HEK293T (cell line): ENCODE results near the gene L3MBTL4.

Source experiments
- CTCF ChIA-PET: fragments of 350-600 bp; formaldehyde crosslinking; extraction: SDS; loops from one replicate; lab custom pipeline; 2021; ENCODE audit warnings: antibody characterized with exemption, inconsistent platforms; lab: Yijun Ruan, JAX
- POLR2A ChIA-PET: fragments of 350-600 bp; formaldehyde crosslinking; extraction: SDS; loops from one replicate; lab custom pipeline; 2020; ENCODE audit warnings: antibody characterized with exemption, inconsistent platforms; lab: Yijun Ruan, JAX
- DNase-seq: peaks from one replicate; pipeline ENCODE4 v3.0.0; 2012; ENCODE audit warnings: mixed read lengths; ENCODE audit errors: extremely low spot score
- ARNT ChIP-seq: fragments of 450-650 bp; IDR thresholded peaks from 2 replicates; pipeline ENCODE4 v1.6.1; 2017; ENCODE audit warnings: mild to moderate bottlenecking
- BHLHE40 ChIP-seq: fragments of 450-650 bp; IDR thresholded peaks from 2 replicates; pipeline ENCODE4 v1.6.1; 2016; ENCODE audit warnings: mild to moderate bottlenecking, moderate library complexity, borderline replicate concordance
- CTBP1 ChIP-seq: fragments of 450-650 bp; IDR thresholded peaks from 2 replicates; pipeline ENCODE4 v1.6.1; 2016; ENCODE audit warnings: borderline replicate concordance
- ELF4 ChIP-seq: fragments of 450-650 bp; IDR thresholded peaks from 2 replicates; pipeline ENCODE4 v1.6.1; 2017; ENCODE audit warnings: antibody characterized with exemption
- FOXA1 ChIP-seq: fragments of 450-650 bp; IDR thresholded peaks from 2 replicates; pipeline ENCODE4 v1.6.1; 2016; ENCODE audit warnings: mild to moderate bottlenecking
- FOXK2 ChIP-seq: fragments of 450-650 bp; IDR thresholded peaks from 2 replicates; pipeline ENCODE4 v1.6.1; 2016; ENCODE audit warnings: mild to moderate bottlenecking
- FOXM1 ChIP-seq: fragments of 450-650 bp; IDR thresholded peaks from 2 replicates; pipeline ENCODE4 v1.6.1; 2017; ENCODE audit warnings: mild to moderate bottlenecking, borderline replicate concordance
- HDGF ChIP-seq: fragments of 450-650 bp; IDR thresholded peaks from 2 replicates; pipeline ENCODE4 v1.6.1; 2017; ENCODE audit warnings: antibody characterized with exemption, borderline replicate concordance
- L3MBTL2 ChIP-seq: fragments of 450-650 bp; conservative IDR thresholded peaks from 2 replicates; pipeline ENCODE4 v1.6.1; 2016; ENCODE audit warnings: mild to moderate bottlenecking
- LEF1 ChIP-seq: fragments of 450-650 bp; IDR thresholded peaks from 2 replicates; pipeline ENCODE4 v1.6.1; 2017; ENCODE audit warnings: mild to moderate bottlenecking, borderline replicate concordance
- NFRKB ChIP-seq: fragments of 450-650 bp; IDR thresholded peaks from 2 replicates; pipeline ENCODE4 v1.6.1; 2016; ENCODE audit warnings: mild to moderate bottlenecking, moderate library complexity
- SP1 ChIP-seq: fragments of 450-650 bp; IDR thresholded peaks from 2 replicates; pipeline ENCODE4 v1.6.1; 2017
- SUZ12 ChIP-seq: fragments of 450-650 bp; IDR thresholded peaks from 2 replicates; pipeline ENCODE4 v1.6.1; 2016; ENCODE audit warnings: mild to moderate bottlenecking
- TARDBP ChIP-seq: fragments of 450-650 bp; IDR thresholded peaks from 2 replicates; pipeline ENCODE4 v1.6.1; 2016
- ZNF384 ChIP-seq: fragments of 450-650 bp; IDR thresholded peaks from 2 replicates; pipeline ENCODE4 v1.6.1; 2016
- TF ChIP-seq, protein P1 (sequence below): fragments of 450-650 bp; IDR thresholded peaks from 2 replicates; pipeline ENCODE4 v1.6.1; 2016

Gene L3MBTL4

DNA sequence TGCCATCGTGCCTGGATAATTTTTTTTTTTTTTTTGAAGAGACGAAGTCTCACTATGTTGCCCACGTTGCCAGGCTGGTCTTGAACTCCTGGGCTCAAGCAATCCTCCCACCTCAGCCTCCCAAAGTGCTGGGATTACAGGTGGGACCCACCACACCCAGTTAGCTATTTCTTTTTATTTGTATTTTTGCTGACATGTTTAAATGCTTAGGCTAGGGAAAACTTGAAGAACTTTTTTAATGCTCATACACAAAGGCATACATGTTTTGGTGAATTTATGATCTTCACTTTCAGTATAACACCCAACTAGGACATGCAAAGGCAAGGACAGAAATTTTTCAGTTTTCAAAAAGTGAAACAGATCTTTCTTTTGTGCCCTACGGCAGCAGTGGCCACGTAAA, 9.9 kb downstream of the L3MBTL4 start:
- CTCF ChIA-PET, result no interaction called here
- no peak for DNase-seq
- TF ChIP-seq LEF1 (no peak), BHLHE40 (no peak), FOXK2 (no peak), ELF4 (no peak), SUZ12 (no peak)
- POLR2A ChIA-PET, result no interaction called here

DNA sequence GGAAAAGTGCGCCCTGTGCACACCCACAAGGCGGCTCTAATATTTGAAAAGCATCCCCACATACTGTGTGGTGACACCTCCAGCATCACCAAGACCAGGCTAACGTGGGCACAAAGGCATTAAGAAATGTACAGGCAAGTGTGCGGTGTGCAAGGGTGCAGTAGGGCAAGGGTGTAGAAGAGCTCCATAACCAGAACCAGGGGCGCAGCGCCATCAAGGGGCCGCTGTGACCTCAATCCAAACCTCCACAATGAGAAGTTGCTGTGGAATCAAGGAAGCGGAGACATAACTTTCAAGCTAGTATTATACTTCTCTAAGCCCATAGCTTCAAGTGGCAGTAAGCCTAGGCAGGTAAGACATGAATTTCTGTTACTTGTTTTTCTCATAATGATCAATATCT, 13.0 kb downstream of the L3MBTL4 start:
- ChIA-PET POLR2A (no interaction called here), CTCF (interaction anchor here (0.6 to 1.1 kb wide), 3 partner anchors 101 to 825 kb away, joined by 3 to 4 read pairs (median 4); no protein-coding TSS in a partner anchor)
- peak; percentile 21 for DNase-seq
- TF ChIP-seq ZNF384, result no peak

DNA sequence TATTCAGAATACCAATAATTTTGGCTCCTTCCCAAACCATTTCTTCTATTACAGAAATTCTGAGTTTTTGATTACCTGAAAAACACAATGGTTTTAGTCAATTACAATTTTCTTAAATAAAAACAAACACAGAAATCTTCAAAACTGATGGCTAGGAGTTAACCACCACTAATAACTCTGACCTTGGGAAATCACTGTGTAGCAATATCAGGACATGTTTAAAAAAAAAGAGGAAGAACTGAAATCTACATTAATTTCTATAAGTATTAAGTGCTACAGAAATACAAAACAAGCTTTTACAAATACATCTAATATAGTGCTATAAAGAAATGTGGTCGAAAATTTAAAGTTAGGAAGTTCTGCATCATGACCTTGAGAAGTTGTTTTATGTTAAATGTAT, 14.9 kb downstream of the L3MBTL4 start:
- TF ChIP-seq CTBP1 (no peak), L3MBTL2 (no peak), FOXK2 (no peak), ZNF384 (no peak), ELF4 (no peak), SUZ12 (no peak), FOXM1 (no peak), HDGF (no peak), TARDBP (no peak), NFRKB (no peak)
- TF ChIP-seq, protein P1, sequence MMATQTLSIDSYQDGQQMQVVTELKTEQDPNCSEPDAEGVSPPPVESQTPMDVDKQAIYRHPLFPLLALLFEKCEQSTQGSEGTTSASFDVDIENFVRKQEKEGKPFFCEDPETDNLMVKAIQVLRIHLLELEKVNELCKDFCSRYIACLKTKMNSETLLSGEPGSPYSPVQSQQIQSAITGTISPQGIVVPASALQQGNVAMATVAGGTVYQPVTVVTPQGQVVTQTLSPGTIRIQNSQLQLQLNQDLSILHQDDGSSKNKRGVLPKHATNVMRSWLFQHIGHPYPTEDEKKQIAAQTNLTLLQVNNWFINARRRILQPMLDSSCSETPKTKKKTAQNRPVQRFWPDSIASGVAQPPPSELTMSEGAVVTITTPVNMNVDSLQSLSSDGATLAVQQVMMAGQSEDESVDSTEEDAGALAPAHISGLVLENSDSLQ, result no peak
- no peak for DNase-seq
- POLR2A ChIA-PET, result no interaction called here
- CTCF ChIA-PET, result no interaction called here

DNA sequence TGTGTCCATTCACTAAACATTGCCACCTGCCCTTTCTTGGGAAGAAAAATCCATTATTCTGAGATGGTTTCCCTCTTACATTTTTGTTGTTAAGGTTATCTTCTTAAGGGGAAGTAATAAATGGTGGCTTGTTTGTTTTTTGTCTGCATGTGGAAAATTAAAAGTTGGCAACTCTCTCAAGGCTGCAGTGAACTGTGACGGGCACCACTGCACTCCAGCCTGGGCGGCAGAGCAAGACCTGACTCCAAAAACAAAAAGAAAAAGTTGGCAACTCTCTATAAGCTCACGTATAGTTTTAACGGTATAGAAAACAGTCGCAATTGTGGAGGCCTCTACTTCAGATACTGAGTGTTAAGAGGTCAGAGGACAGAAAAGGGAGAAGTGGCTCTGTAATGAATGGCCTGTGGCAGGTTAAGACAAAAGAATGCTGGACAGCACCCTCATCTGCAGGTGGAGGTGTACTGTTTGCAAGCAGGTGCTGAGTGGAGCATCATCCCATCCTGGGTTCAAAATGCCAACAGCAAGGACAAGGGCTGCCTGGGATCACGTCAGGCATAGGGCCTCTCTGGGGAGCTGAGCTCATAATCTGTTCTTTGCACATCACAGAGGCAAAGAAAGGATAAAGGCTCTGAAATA, 16.7 kb downstream of the L3MBTL4 start:
- ChIA-PET CTCF (interaction anchor here (0.8 kb wide), 1 partner anchor 391 kb away, joined by 3 read pairs; no protein-coding TSS in a partner anchor), POLR2A (no interaction called here)
- no peak for DNase-seq
- no peak for TF ChIP-seq LEF1
- no peak for TF ChIP-seq HDGF
- no peak for TF ChIP-seq ZNF384
- TF ChIP-seq FOXA1, result no peak
- no peak for TF ChIP-seq ELF4

- DNase-seq, result no peak
- CTCF ChIA-PET, result interaction anchor here (0.8 kb wide), 1 partner anchor 390 kb away, joined by 3 read pairs; no protein-coding TSS in a partner anchor
- POLR2A ChIA-PET, result no interaction called here
- TF ChIP-seq, protein P1, result no peak
- TF ChIP-seq L3MBTL2 (no peak), FOXM1 (no peak), NFRKB (no peak), ZNF384 (no peak), SUZ12 (no peak), CTBP1 (no peak), HDGF (no peak), BHLHE40 (no peak), FOXK2 (no peak), ELF4 (no peak), TARDBP (no peak), ARNT (no peak), FOXA1 (no peak), SP1 (no peak), LEF1 (no peak)
These were observed 17.9 kb downstream of the L3MBTL4 start for GRCh38 chr18:6396847-6397246.

DNA sequence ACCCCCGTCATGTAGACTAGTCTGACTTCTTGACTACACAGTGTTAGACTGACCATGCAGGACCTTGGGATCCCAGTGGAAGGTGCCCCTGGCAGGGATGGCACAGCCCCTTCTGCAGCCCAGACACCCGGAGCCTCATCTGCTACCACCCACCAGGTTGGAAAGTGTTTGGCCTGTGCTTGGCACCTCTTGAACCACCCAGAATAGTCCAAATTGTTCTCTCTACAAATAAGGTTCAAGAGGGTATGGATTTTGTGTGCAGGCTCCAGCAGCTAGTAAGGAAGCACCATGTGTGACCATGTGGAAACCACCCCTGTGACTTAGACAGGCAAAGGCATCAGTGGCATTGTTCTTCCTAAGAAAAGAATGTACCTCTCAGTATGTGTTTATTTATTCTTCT, 18.4 kb downstream of the L3MBTL4 start:
- DNase-seq, result no peak
- CTCF ChIA-PET, result no interaction called here
- no peak for TF ChIP-seq L3MBTL2
- TF ChIP-seq ZNF384, result no peak
- TF ChIP-seq, protein P1, result no peak
- TF ChIP-seq CTBP1, result no peak
- TF ChIP-seq FOXM1, result no peak
- TF ChIP-seq TARDBP, result no peak
- no peak for TF ChIP-seq BHLHE40
- no peak for TF ChIP-seq LEF1
- no peak for TF ChIP-seq SP1
- no peak for TF ChIP-seq ARNT
- TF ChIP-seq ELF4, result no peak
- no peak for TF ChIP-seq HDGF
- no peak for TF ChIP-seq FOXA1
- TF ChIP-seq NFRKB, result no peak
- TF ChIP-seq SUZ12, result no peak
- TF ChIP-seq FOXK2, result no peak
- POLR2A ChIA-PET, result no interaction called here
